BLaER1 (cell line): ENCODE data around the gene SFT2D1.
A peak's percentile ranks its signal among the peaks of the same experiment; 100 is the strongest.

Source experiments
- H3K27ac ChIP-seq: shearing (Covaris generic); formaldehyde crosslinking; 2 replicates; pipeline ENCODE4 v1.8.1; 2022
- H3K27me3 ChIP-seq: shearing (Covaris generic); formaldehyde crosslinking; 2 replicates; pipeline ENCODE4 v1.8.1; 2022
- H3K36me3 ChIP-seq: shearing (Covaris generic); formaldehyde crosslinking; 2 replicates; pipeline ENCODE4 v1.8.1; 2022
- H3K4me1 ChIP-seq: shearing (Covaris generic); formaldehyde crosslinking; 2 replicates; pipeline ENCODE4 v1.8.1; 2022
- H3K4me2 ChIP-seq: shearing (Covaris generic); formaldehyde crosslinking; 2 replicates; pipeline ENCODE4 v1.8.1; 2022
- H3K4me3 ChIP-seq: shearing (Covaris generic); formaldehyde crosslinking; 2 replicates; pipeline ENCODE4 v1.8.1; 2022
- H3K9ac ChIP-seq: shearing (Covaris generic); formaldehyde crosslinking; 2 replicates; pipeline ENCODE4 v1.8.1; 2022
- H3K9me3 ChIP-seq: shearing (Covaris generic); formaldehyde crosslinking; 2 replicates; pipeline ENCODE4 v1.8.1; 2022
- H4K20me1 ChIP-seq: shearing (Covaris generic); formaldehyde crosslinking; 2 replicates; pipeline ENCODE4 v1.8.1; 2022
- Cebpa-rat ChIP-seq: shearing (Covaris generic); IDR thresholded peaks from 2 replicates; pipeline ENCODE4 v1.8.1; 2022

The SFT2D1 gene

DNA sequence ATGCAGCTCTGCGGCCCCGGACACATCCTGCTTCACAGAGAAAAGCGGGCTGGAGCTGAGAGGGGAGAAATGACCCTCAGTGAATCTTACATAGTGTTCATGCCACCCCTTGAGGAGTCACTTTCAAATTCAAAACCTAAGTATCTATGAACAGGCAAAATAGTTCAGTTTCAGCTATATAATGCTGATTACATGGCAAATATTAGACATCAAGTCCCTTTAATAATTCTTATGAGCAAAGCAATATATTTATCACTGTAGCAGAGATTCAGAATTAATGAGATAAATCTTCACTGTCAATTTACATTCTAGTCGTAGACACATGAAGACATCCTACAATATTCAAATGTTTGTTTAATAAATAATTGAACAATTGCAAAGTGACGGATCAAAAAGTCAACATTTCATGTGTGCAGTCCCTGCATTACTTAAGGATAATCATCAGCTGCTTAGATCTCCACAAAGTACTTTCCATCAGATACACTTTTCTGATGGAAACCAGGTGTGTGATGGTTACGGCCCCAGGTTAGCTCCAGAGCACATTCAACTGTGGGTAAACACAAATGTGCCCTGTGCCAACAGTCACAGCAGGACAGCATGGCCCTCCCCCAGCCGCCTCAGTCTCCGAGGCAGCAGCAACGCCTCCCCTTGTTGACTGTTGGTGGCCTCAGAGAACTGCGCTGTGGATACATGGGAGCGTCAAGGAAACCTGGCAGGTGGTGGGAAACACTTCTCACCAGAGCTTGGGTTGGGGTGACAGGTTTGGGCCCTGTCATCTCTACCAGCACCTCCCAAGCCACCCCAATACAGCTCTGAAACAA lies 33.4 kb downstream of the SFT2D1 start:
- Histone ChIP-seq H4K20me1 (peaks cover 35% of the 10 kb centered on the region), H3K9ac (no peak overlapping the region), H3K4me2 (peak overlapping the region; percentile 81), H3K27ac (no peak overlapping the region), H3K36me3 (no peaks in the 10 kb centered on the region), H3K9me3 (peaks cover 15% of the 10 kb centered on the region; the same call in 1 of the 2 replicates), H3K27me3 (peaks cover 60% of the 10 kb centered on the region), H3K4me1 (peaks cover 13% of the 10 kb centered on the region), H3K4me3 (peak overlapping the region; percentile 62)
- no peak for TF ChIP-seq Cebpa-rat

DNA sequence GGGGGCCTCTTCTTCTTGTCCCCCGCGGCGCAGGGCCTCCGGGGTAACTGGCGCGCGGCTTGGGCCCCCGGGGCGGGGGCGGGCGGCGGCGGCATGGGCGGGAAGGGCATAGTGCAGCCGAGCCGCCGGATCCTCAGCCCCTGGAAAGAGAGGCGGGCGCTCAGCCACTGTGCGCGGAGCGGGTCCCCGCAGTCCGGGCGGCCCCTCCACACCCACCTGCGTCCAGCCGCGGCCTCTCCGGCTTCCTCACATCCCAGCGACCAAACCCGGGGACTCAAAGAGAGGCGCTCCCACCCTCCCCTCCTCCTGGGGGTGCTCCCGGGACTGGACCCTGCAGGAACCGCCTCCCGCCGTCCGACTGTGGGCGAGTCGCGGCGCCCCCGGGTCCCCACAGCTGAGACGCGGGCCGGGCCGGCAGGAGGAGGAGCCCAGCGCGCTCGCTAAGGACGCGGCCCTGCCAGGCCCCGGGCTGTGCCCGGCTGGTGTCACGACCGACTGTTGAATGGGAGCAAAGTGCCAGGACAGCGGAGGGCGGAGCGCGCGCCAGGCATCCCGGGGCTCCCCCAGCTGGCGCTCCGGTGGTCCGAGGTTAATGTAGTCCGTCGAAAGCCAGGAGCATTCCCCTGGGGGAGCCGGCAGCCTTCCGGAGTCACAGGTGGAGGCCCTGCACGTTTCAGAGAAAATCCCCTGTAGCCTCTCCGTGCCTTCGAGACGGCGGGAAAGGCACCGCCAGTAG lies 34.1 kb downstream of the SFT2D1 start, which contains the start of gene PRR18:
Gene PRR18 (minus strand): TSS at position 360 of the 736 bp plus-strand sequence. CDS start 250 bp downstream, at position 110.
- Histone ChIP-seq H4K20me1 (peaks cover 35% of the 10 kb centered on the region), H3K4me1 (peaks cover 13% of the 10 kb centered on the region), H3K4me2 (peak within 1 kb of the TSS; percentile 81), H3K27me3 (peaks cover 60% of the 10 kb centered on the region), H3K4me3 (peak within 1 kb of the TSS; percentile 62), H3K9me3 (peaks cover 15% of the 10 kb centered on the region; the same call in 1 of the 2 replicates), H3K36me3 (no peaks in the 10 kb centered on the region), H3K27ac (no peak within 1 kb of the TSS), H3K9ac (no peak within 1 kb of the TSS)
- no peak for TF ChIP-seq Cebpa-rat

DNA sequence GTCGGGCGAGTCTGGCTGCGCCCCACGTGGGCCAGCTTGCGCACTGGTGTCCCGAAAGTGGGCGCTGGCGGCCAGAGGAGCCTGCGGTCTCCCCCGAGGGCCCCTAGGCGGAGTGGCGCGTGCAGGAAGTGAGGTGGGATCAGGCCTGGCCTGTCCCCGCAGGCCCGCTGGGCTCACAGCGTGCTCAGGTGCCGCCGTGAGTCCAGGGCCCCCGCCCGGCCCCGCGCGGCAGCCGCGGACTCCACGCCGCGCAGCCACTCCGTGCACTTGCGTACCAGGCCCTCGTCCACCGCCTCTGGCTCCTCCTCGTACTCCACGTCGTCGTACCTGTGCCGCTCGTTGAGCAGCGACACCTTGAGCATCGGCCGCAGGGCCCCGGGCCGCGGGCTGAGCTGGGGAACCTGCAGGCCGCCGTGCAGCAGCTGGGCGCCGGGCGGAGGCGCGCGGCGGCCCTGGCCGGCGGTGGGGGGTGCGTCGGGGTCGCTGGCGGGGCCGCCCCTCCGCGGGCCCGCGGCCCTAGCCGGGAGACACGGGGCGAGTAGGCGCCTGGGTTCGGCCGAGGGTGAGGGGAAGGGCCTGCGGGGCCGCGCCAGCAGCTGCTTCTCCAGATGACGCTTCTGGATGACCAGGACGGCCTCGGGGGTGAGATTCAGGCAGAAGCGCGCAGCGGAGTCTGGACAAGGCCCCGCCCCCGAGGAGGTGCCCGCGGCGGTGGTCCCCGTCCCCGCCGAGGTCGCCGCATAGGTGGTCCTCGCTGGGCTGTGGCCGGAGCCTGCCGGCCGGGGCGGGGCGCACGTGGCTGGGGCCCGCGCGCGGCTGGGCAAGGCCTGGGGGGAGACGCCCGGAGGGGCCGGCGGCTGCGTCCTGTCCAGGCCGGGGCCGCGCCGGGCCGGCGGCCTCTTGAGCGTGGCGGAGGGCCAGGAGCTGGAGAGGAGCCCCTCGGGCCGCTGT lies 35.0 kb downstream of the SFT2D1 start:
- peak overlapping the region; percentile 62 for H3K4me3 ChIP-seq
- no peaks in the 10 kb centered on the region for H3K36me3 ChIP-seq
- peaks cover 15% of the 10 kb centered on the region; the same call in 1 of the 2 replicates for H3K9me3 ChIP-seq
- H3K4me2 ChIP-seq = peak overlapping the region; percentile 81
- H3K9ac ChIP-seq = no peak overlapping the region
- no peak for TF ChIP-seq Cebpa-rat
- H3K4me1 ChIP-seq = peaks cover 13% of the 10 kb centered on the region
- H3K27ac ChIP-seq = no peak overlapping the region
- H4K20me1 ChIP-seq = peaks cover 35% of the 10 kb centered on the region
- peaks cover 60% of the 10 kb centered on the region for H3K27me3 ChIP-seq

DNA sequence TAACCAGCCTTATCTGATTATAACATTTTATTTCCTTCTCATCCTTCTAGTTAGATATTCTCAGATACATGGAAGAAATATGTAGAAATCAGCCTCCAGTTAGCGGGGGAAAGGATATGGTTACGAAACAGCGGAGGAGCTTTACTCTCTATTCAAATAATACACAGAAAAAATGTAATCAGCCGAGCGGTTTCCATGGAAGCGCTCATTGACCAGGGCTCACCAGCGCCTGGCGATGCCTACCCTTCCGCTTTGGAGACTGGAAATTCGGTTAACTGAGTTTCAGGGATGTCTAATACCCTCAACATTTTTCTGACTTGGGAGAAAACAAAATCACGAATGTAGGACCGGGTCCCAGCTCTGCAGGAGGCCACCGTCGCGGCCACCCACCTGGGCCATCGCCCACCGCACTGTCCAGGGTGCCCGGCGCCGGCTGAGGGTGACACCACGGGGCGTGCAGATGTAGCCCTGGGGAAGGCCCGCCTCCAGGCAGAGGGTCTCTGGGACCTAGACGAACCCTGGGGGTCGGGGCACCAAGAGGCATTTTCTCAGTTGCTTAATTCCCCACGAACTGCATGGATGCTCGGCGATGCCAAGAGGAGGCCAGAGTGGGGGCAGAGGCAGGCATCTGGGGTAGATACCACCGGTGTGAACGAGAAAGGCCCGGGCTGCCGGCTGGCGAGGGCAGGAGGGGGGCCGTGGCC lies 35.8 kb downstream of the SFT2D1 start:
- Histone ChIP-seq H3K27me3 (peaks cover 60% of the 10 kb centered on the region), H3K27ac (no peak overlapping the region), H3K9ac (no peak overlapping the region), H3K4me2 (no peak overlapping the region), H3K4me1 (peaks cover 13% of the 10 kb centered on the region), H3K4me3 (0 out of 2 replicates have a peak overlapping the region, but pooled peaks have one; percentile 62), H3K36me3 (no peaks in the 10 kb centered on the region), H4K20me1 (peaks cover 35% of the 10 kb centered on the region), H3K9me3 (peaks cover 15% of the 10 kb centered on the region; the same call in 1 of the 2 replicates)
- TF ChIP-seq Cebpa-rat = no peak

DNA sequence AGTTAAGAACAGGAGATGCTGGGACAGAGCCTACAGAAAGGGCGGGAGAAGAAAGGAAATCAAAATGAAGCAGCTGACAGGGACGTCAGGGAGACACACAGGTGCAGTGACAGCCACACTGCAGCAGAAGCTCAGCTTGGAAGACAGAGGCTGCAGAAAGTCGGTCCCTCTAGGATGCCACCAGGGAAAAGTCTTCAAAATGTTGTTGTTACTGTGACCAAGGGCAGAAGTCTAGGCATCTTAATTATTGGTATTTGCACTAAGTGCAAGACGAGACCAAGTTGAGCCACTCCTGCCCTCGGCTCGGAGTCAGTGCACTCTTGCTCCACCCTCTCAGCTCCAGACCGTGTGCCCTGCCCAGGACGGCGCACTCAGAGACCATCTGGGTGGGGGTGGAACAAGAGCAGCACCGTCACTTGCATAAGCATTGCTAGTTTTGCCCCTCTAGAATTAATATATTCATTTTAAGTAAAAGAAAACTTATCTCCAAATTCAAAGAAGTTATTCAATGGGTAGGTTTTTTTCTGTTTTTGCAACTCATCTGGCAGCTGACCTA lies 36.7 kb downstream of the SFT2D1 start:
- Histone ChIP-seq H3K4me2 (no peak overlapping the region), H3K9ac (no peak overlapping the region), H3K27me3 (peaks cover 57% of the 10 kb centered on the region), H3K4me1 (peaks cover 13% of the 10 kb centered on the region), H4K20me1 (peaks cover 35% of the 10 kb centered on the region), H3K4me3 (no peak overlapping the region), H3K36me3 (no peaks in the 10 kb centered on the region), H3K9me3 (peaks cover 15% of the 10 kb centered on the region; the same call in 1 of the 2 replicates), H3K27ac (no peak overlapping the region)
- no peak for TF ChIP-seq Cebpa-rat

DNA sequence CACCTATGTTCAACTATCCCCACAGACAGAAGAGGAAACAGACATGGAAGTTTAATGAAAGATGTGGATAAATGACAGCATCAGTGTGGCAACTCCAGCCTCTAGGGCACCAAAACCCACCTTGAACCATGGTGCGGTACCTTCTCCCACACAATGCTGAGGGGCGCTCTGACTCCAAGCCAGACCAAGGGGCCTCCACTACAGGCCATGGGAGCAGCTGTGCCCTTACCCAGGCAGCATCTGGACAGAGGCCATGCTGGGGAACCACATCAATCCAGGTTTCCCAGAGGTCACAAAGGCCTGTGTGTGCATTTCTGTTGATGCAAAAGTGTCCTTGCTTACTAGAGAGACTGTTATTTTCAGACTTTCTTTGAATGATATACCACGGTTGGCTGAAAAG lies 38.2 kb downstream of the SFT2D1 start:
- H4K20me1 ChIP-seq = peaks cover 28% of the 10 kb centered on the region
- H3K4me3 ChIP-seq = no peak overlapping the region
- no peak overlapping the region for H3K27ac ChIP-seq
- no peak for TF ChIP-seq Cebpa-rat
- peaks cover 13% of the 10 kb centered on the region for H3K4me1 ChIP-seq
- H3K27me3 ChIP-seq = peaks cover 42% of the 10 kb centered on the region
- H3K9ac ChIP-seq = no peak overlapping the region
- H3K4me2 ChIP-seq = no peak overlapping the region
- H3K36me3 ChIP-seq = no peaks in the 10 kb centered on the region
- H3K9me3 ChIP-seq = peaks cover 15% of the 10 kb centered on the region; the same call in 1 of the 2 replicates

DNA sequence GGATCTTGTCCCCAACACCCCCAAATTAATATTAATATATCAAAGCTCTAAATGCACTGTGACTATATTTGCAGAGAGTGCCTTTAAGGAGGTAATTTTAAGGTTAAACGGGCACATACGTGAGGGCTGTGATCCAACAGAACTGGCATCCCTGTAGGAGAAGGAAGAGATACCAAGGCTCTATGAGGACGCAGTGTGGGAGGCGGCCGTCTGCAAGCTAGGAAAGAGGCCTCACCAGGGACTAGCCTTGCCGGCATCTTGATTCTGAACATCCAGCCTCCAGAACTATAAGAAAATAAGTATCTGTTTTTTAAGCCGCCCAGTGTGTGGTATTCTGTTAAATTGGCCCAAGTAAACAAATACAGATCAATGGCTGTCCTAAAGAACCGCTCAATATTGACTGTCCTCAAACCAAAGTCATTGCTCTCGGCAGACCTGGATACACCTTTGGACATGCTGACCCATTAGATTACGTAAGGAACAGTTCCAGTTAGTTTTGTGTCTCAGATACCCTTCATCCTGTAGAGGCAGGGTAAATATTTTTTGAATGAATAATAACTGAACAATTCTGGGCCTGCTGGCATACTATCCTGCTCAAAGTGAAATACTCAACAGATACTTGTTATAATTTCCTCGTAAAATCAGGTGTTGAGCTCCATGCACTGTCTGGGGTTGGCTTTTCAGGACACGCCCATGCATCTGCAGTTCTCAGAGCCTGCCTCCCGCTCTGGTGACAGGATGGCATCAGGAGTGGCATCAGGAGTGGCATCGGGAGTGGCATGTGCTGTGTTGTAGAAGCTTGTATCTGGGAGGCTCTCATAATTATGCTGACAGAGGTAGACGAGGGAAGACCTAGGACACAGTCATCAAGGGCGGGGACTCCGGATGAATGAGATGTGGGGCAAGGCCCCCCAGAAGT lies 40.5 kb downstream of the SFT2D1 start:
- Histone ChIP-seq H4K20me1 (peaks cover 6% of the 10 kb centered on the region; the same call in 1 of the 2 replicates), H3K9ac (no peak overlapping the region), H3K27ac (no peak overlapping the region), H3K4me1 (no peaks in the 10 kb centered on the region), H3K4me3 (no peak overlapping the region), H3K36me3 (no peaks in the 10 kb centered on the region), H3K27me3 (peaks cover 19% of the 10 kb centered on the region), H3K9me3 (peaks cover 6% of the 10 kb centered on the region; the same call in 1 of the 2 replicates), H3K4me2 (no peak overlapping the region)
- TF ChIP-seq Cebpa-rat = no peak
